HG02943 (cell line): ENCODE results near the gene SARS2.

ENCODE experiments used
- ATAC-seq: cut with Tn5 transposase; IDR thresholded peaks from one replicate; pipeline ENCODE4 v1.9.1; 2021; ENCODE audit warnings: mild to moderate bottlenecking, low read depth, moderate library complexity; ENCODE audit not compliant: unreplicated experiment

The SARS2 gene

GRCh38 chr19:38919837-38920601 is 10.5 kb downstream of the SARS2 start:
- no peak for ATAC-seq

GRCh38 chr19:38918526-38918925 is 12.0 kb downstream of the SARS2 start:
- ATAC-seq, result no peak

GRCh38 chr19:38917921-38918491 is 12.6 kb downstream of the SARS2 start:
- ATAC-seq, result no peak

GRCh38 chr19:38917516-38917915 is 13.0 kb downstream of the SARS2 start:
- no peak for ATAC-seq

- ATAC-seq, result no peak
Observed at GRCh38 chr19:38915329-38916321, 14.9 kb downstream of the SARS2 start.

- no peak for ATAC-seq
Observed at GRCh38 chr19:38913958-38914357, 16.6 kb downstream of the SARS2 start.

GRCh38 chr19:38912600-38913514 is 17.7 kb downstream of the SARS2 start:
- no peak for ATAC-seq

- no peak for ATAC-seq
Observed at GRCh38 chr19:38911388-38912001, 19.1 kb downstream of the SARS2 start.

- ATAC-seq, result no peak
Observed at GRCh38 chr19:38910488-38910887, 20.1 kb downstream of the SARS2 start.

- no peak for ATAC-seq
Observed at GRCh38 chr19:38908911-38909310, 21.7 kb downstream of the SARS2 start.

- ATAC-seq, result no peak
Observed at GRCh38 chr19:38907670-38908069, 22.9 kb downstream of the SARS2 start.

GRCh38 chr19:38907227-38907626 is 23.3 kb downstream of the SARS2 start:
- ATAC-seq, result no peak

- no peak for ATAC-seq
Observed at GRCh38 chr19:38905620-38906019, 24.9 kb downstream of the SARS2 start.

- ATAC-seq, result no peak
Observed at GRCh38 chr19:38904581-38905539, 25.7 kb downstream of the SARS2 start.

GRCh38 chr19:38901683-38902082 is 28.9 kb downstream of the SARS2 start:
- no peak for ATAC-seq

GRCh38 chr19:38900743-38901190 is 29.8 kb downstream of the SARS2 start:
- no peak for ATAC-seq

GRCh38 chr19:38900202-38900629 is 30.3 kb downstream of the SARS2 start:
- ATAC-seq, result no peak

GRCh38 chr19:38899447-38900201 is 30.9 kb downstream of the SARS2 start, which contains the start of the genes NFKBIB and SIRT2:
Gene NFKBIB (plus strand): TSS chr19:38899969. CDS start chr19:38900033, 64 bp downstream.
Gene SIRT2 (minus strand): TSS chr19:38899618. CDS start chr19:38899521, 97 bp downstream.
- peak; percentile 89 for ATAC-seq
